ENCODE data around the gene ACER3.
"Not testable (repeated sequence)": the region's sequence is repeated elsewhere in the genome, so short reads cannot be mapped to it uniquely, and the experiment has no call there.

DNA sequence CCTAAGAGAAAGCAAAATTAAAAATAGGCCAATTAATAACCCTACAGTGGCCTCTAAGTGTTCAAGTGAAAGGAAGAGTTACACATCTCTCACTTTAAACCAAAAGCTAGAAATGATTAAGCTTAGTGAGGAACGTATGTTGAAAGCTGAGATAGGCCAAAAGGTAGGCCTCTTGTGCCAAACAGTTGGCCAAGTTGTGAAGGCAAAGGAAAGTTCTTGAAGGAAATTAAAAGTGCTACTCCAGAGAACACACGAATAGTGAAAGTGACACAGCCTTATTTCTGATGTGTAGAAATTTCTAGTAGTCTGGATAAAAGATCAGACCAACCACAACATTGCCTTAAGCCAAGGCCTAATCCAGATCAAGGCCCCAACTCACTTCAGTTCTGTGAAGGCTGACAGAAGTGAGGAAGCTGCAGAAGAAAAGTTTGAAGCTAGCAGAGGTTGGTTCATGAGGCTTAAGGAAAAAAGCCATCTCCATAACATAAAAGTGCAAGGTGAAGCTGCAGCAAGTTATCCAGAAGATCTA is 157.7 kb downstream of the ACER3 start:
- TF ChIP-seq, protein P1, sequence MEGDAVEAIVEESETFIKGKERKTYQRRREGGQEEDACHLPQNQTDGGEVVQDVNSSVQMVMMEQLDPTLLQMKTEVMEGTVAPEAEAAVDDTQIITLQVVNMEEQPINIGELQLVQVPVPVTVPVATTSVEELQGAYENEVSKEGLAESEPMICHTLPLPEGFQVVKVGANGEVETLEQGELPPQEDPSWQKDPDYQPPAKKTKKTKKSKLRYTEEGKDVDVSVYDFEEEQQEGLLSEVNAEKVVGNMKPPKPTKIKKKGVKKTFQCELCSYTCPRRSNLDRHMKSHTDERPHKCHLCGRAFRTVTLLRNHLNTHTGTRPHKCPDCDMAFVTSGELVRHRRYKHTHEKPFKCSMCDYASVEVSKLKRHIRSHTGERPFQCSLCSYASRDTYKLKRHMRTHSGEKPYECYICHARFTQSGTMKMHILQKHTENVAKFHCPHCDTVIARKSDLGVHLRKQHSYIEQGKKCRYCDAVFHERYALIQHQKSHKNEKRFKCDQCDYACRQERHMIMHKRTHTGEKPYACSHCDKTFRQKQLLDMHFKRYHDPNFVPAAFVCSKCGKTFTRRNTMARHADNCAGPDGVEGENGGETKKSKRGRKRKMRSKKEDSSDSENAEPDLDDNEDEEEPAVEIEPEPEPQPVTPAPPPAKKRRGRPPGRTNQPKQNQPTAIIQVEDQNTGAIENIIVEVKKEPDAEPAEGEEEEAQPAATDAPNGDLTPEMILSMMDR (IDR thresholded peaks at IDR 0.05): not testable (repeated sequence)
- TF ChIP-seq EZH2 (IDR thresholded peaks at IDR 0.05; ENCODE audit: borderline replicate concordance, insufficient read depth, low read depth, low read length, poor library complexity, severe bottlenecking): not testable (repeated sequence)
